GM19438 (cell line): Measurements from ENCODE around the gene CDH13.

Source experiments
- ATAC-seq: cut with Tn5 transposase; IDR thresholded peaks from one replicate; pipeline ENCODE4 v1.9.1; 2021; ENCODE audit warnings: low read depth; ENCODE audit not compliant: unreplicated experiment

The CDH13 gene

GRCh38 chr16:83308414-83308813, 681.6 kb downstream of the CDH13 start:
- ATAC-seq, result no peak

- ATAC-seq, result no peak
These were observed 684.0 kb downstream of the CDH13 start for GRCh38 chr16:83310816-83311215.

GRCh38 chr16:83312015-83312717, 685.4 kb downstream of the CDH13 start:
- no peak for ATAC-seq

GRCh38 chr16:83312718-83313245, 686.0 kb downstream of the CDH13 start:
- no peak for ATAC-seq

GRCh38 chr16:83315271-83315670, 688.5 kb downstream of the CDH13 start:
- ATAC-seq, result no peak

- no peak for ATAC-seq
These were observed 689.7 kb downstream of the CDH13 start for GRCh38 chr16:83316458-83316857.

GRCh38 chr16:83318390-83318789, 691.6 kb downstream of the CDH13 start:
- no peak for ATAC-seq

GRCh38 chr16:83328936-83329335, 702.2 kb downstream of the CDH13 start:
- no peak for ATAC-seq

GRCh38 chr16:83329441-83329840, 702.7 kb downstream of the CDH13 start:
- no peak for ATAC-seq

- no peak for ATAC-seq
These were observed 703.5 kb downstream of the CDH13 start for GRCh38 chr16:83330251-83330650.

- ATAC-seq, result no peak
These were observed 708.3 kb downstream of the CDH13 start for GRCh38 chr16:83335076-83335475.

GRCh38 chr16:83336603-83337002, 709.8 kb downstream of the CDH13 start:
- no peak for ATAC-seq

GRCh38 chr16:83338138-83338537, 711.4 kb downstream of the CDH13 start:
- ATAC-seq, result no peak

- no peak for ATAC-seq
These were observed 712.2 kb downstream of the CDH13 start for GRCh38 chr16:83338941-83339340.

GRCh38 chr16:83343935-83344366, 717.2 kb downstream of the CDH13 start:
- no peak for ATAC-seq

GRCh38 chr16:83345846-83346640, 719.3 kb downstream of the CDH13 start:
- ATAC-seq, result no peak

- no peak for ATAC-seq
These were observed 722.2 kb downstream of the CDH13 start for GRCh38 chr16:83348991-83349390.

- ATAC-seq, result no peak
These were observed 723.7 kb downstream of the CDH13 start for GRCh38 chr16:83350481-83350880.

GRCh38 chr16:83351846-83352245, 725.1 kb downstream of the CDH13 start:
- ATAC-seq, result no peak

- no peak for ATAC-seq
These were observed 726.5 kb downstream of the CDH13 start for GRCh38 chr16:83353241-83353640.

- ATAC-seq, result no peak
These were observed 727.2 kb downstream of the CDH13 start for GRCh38 chr16:83354015-83354414.
